Upper lobe of right lung (tissue), 1 donor: ENCODE data around the gene SMG7. TPM values are rescaled to one million over a fixed set of nuclear protein-coding genes. Genes with fewer than 3 reads are reported as not detected.
A peak's percentile ranks its signal among the peaks of the same experiment; 100 is the strongest.

Experiments
- ATAC-seq: fragments of 200-7000 bp; cut with Tn5 transposase; one replicate; pipeline ENCODE4 v1.9.1; 2020; ENCODE audit warnings: mild to moderate bottlenecking, moderate library complexity
- DNase-seq: peaks from one replicate; pipeline ENCODE4 v3.0.0-alpha.2; 2020
- H3K27ac ChIP-seq: fragments of 200-600 bp; one replicate; pipeline ENCODE4 v1.8.0; 2022
- H3K27me3 ChIP-seq: fragments of 200-600 bp; one replicate; pipeline ENCODE4 v1.8.0; 2022; ENCODE audit warnings: mild to moderate bottlenecking
- H3K36me3 ChIP-seq: fragments of 200-600 bp; one replicate; pipeline ENCODE4 v1.8.0; 2022
- H3K4me1 ChIP-seq: fragments of 200-600 bp; one replicate; pipeline ENCODE4 v1.8.0; 2022
- H3K4me3 ChIP-seq: fragments of 200-600 bp; one replicate; pipeline ENCODE4 v1.8.0; 2022; ENCODE audit warnings: mild to moderate bottlenecking
- H3K9me3 ChIP-seq: fragments of 200-600 bp; one replicate; pipeline ENCODE4 v1.8.0; 2022
- intact Hi-C: fragments of 100-400 bp; cut with DNase I; formaldehyde crosslinking; loops from one replicate; pipeline ENCODE4 v1.11.0; 2022
- total RNA-seq: library from RNA; stranded (reverse); fragmentation: NEBNext Ultra II Directional; extraction: Animal tissue kit (Norgen Biotek cat#: 25700); gene quantifications from one replicate; pipeline ENCODE4 v1.2.1, GENCODE V29; 2021
- TF ChIP-seq, protein P1 (sequence below): fragments of 200-600 bp; IDR thresholded peaks from one replicate; pipeline ENCODE4 v1.8.0; 2022; ENCODE audit warnings: antibody characterized with exemption
- donor health status: DM: no; HTN: yes; CAD: no; lungs with severe emphysema.

SMG7 gene
- total RNA-seq, 1 donor from 2014 or later, result 65.9 TPM

DNA sequence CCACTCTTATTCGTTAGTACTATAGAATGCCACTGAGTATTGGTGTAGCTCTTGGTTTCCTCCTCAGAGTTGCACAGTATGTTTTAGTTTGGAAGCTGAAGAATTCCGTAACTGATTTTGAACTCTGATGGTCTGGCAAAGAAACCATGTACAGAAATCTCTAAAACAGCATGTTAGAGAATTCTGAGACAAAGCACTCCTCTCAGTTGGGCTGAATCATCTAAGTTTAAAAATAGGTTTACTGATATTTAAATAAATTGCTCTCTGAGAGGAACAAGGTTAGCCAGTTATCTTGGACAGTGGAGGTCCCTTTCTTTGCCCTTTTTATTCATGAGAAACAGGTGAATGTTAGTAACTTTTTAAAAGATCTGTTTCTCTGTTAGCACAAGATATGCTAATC, 74.1 kb downstream of the SMG7 start:
- Histone ChIP-seq H3K9me3 (no peaks in the 10 kb centered on the region), H3K27me3 (no peaks in the 10 kb centered on the region), H3K27ac (no peak overlapping the region), H3K4me3 (no peak overlapping the region), H3K36me3 (peaks cover 93% of the 10 kb centered on the region), H3K4me1 (no peaks in the 10 kb centered on the region)
- TF ChIP-seq, protein P1, sequence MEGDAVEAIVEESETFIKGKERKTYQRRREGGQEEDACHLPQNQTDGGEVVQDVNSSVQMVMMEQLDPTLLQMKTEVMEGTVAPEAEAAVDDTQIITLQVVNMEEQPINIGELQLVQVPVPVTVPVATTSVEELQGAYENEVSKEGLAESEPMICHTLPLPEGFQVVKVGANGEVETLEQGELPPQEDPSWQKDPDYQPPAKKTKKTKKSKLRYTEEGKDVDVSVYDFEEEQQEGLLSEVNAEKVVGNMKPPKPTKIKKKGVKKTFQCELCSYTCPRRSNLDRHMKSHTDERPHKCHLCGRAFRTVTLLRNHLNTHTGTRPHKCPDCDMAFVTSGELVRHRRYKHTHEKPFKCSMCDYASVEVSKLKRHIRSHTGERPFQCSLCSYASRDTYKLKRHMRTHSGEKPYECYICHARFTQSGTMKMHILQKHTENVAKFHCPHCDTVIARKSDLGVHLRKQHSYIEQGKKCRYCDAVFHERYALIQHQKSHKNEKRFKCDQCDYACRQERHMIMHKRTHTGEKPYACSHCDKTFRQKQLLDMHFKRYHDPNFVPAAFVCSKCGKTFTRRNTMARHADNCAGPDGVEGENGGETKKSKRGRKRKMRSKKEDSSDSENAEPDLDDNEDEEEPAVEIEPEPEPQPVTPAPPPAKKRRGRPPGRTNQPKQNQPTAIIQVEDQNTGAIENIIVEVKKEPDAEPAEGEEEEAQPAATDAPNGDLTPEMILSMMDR, result no peak
- ATAC-seq (no peak), DNase-seq (no peak)
- intact Hi-C loops, result no loop called here

GRCh38 chr1:183548116-183548515, 75.8 kb downstream of the SMG7 start:
- Histone ChIP-seq H3K4me3 (no peak overlapping the region), H3K36me3 (peaks cover 95% of the 10 kb centered on the region), H3K27ac (no peak overlapping the region), H3K9me3 (no peaks in the 10 kb centered on the region), H3K27me3 (no peaks in the 10 kb centered on the region), H3K4me1 (no peaks in the 10 kb centered on the region)
- TF ChIP-seq, protein P1, result no peak
- intact Hi-C loops, result no loop called here
- DNase-seq, result no peak
- peak; percentile 89 for ATAC-seq

- TF ChIP-seq, protein P1, result no peak
- no peak for ATAC-seq
- Histone ChIP-seq H3K4me3 (no peak overlapping the region), H3K27ac (no peak overlapping the region), H3K36me3 (peaks cover 96% of the 10 kb centered on the region), H3K4me1 (no peaks in the 10 kb centered on the region), H3K9me3 (no peaks in the 10 kb centered on the region), H3K27me3 (no peaks in the 10 kb centered on the region)
- intact Hi-C loops, result no loop called here
- DNase-seq, result no peak
These were observed 78.6 kb downstream of the SMG7 start for GRCh38 chr1:183550915-183551314.

- Histone ChIP-seq H3K36me3 (peaks cover 92% of the 10 kb centered on the region), H3K4me1 (no peaks in the 10 kb centered on the region), H3K9me3 (no peaks in the 10 kb centered on the region), H3K27ac (no peak overlapping the region), H3K27me3 (no peaks in the 10 kb centered on the region), H3K4me3 (no peak overlapping the region)
- DNase-seq (no peak), ATAC-seq (no peak)
- intact Hi-C loops, result no loop called here
- TF ChIP-seq, protein P1, result no peak
These were observed 79.6 kb downstream of the SMG7 start for GRCh38 chr1:183551924-183552323.

DNA sequence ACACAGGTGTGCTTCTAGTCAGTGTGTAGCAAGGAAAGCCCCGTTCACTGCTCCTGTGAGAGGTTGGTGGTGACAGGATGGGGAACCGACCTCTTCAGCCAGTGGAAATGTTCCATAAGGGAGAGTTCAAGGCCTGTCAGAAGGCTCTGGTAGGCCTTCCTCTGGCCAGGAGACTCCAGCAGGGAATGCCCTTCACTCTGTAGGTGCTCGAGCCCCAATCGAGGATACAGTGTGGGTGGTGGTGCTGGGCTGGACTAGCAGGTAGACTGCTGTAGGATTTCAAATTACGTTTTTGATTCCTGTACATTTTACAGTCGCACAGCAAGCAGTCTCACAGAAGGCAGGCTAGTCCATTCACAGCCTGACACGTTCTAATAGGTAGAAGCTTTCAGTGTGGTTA, 80.1 kb downstream of the SMG7 start:
- Histone ChIP-seq H3K4me3 (no peak overlapping the region), H3K27me3 (no peaks in the 10 kb centered on the region), H3K36me3 (peaks cover 87% of the 10 kb centered on the region), H3K27ac (no peak overlapping the region), H3K9me3 (no peaks in the 10 kb centered on the region), H3K4me1 (no peaks in the 10 kb centered on the region)
- ATAC-seq, result no peak
- TF ChIP-seq, protein P1, result no peak
- intact Hi-C loops, result no loop called here
- no peak for DNase-seq

- peaks cover 87% of the 10 kb centered on the region for H3K36me3 ChIP-seq
- no peak for ATAC-seq
- no peak for DNase-seq
- intact Hi-C loops, result no loop called here
- no peak overlapping the region for H3K27ac ChIP-seq
- no peaks in the 10 kb centered on the region for H3K27me3 ChIP-seq
- TF ChIP-seq, protein P1, result no peak
- no peak overlapping the region for H3K4me3 ChIP-seq
- no peaks in the 10 kb centered on the region for H3K9me3 ChIP-seq
- H3K4me1 ChIP-seq, result no peaks in the 10 kb centered on the region
These were observed 80.6 kb downstream of the SMG7 start for GRCh38 chr1:183552891-183553290.
